ENCODE data around the gene POU2AF2. TPM values are rescaled to one million over a fixed set of nuclear protein-coding genes. Genes with fewer than 3 reads are reported as not detected.

POU2AF2 gene
- total RNA-seq, 1 experiment from 2014 or later = not detected

DNA sequence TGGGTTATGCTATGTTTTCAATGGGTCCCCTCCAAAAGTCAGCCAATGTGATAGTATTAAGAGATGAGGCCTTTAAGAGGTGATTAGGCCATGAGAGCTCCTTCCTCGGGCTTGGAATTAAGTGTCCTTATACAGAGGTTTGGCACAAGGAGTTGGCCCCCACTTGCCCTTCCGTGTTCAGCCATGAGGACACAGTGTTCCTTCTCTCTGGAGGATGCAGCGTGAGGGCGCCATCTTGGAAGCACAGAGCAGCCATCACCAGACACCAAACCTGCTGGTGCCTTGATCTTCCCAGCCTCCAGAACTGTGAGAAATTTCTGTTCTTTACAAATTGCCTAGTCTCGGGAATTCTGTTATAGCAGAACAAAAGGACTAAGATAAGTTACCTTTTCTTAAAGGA, 79.7 kb downstream of the POU2AF2 start (continued):
- TF ChIP-seq, protein P1, sequence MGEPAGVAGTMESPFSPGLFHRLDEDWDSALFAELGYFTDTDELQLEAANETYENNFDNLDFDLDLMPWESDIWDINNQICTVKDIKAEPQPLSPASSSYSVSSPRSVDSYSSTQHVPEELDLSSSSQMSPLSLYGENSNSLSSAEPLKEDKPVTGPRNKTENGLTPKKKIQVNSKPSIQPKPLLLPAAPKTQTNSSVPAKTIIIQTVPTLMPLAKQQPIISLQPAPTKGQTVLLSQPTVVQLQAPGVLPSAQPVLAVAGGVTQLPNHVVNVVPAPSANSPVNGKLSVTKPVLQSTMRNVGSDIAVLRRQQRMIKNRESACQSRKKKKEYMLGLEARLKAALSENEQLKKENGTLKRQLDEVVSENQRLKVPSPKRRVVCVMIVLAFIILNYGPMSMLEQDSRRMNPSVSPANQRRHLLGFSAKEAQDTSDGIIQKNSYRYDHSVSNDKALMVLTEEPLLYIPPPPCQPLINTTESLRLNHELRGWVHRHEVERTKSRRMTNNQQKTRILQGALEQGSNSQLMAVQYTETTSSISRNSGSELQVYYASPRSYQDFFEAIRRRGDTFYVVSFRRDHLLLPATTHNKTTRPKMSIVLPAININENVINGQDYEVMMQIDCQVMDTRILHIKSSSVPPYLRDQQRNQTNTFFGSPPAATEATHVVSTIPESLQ (CRISPR knock-in tag; IDR thresholded peaks at IDR 0.05) = no peak
- TF ChIP-seq, protein P2, sequence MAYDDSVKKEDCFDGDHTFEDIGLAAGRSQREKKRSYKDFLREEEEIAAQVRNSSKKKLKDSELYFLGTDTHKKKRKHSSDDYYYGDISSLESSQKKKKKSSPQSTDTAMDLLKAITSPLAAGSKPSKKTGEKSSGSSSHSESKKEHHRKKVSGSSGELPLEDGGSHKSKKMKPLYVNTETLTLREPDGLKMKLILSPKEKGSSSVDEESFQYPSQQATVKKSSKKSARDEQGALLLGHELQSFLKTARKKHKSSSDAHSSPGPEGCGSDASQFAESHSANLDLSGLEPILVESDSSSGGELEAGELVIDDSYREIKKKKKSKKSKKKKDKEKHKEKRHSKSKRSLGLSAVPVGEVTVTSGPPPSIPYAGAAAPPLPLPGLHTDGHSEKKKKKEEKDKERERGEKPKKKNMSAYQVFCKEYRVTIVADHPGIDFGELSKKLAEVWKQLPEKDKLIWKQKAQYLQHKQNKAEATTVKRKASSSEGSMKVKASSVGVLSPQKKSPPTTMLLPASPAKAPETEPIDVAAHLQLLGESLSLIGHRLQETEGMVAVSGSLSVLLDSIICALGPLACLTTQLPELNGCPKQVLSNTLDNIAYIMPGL (CRISPR knock-in tag; IDR thresholded peaks at IDR 0.05) = no peak
- TF ChIP-seq, protein P3, sequence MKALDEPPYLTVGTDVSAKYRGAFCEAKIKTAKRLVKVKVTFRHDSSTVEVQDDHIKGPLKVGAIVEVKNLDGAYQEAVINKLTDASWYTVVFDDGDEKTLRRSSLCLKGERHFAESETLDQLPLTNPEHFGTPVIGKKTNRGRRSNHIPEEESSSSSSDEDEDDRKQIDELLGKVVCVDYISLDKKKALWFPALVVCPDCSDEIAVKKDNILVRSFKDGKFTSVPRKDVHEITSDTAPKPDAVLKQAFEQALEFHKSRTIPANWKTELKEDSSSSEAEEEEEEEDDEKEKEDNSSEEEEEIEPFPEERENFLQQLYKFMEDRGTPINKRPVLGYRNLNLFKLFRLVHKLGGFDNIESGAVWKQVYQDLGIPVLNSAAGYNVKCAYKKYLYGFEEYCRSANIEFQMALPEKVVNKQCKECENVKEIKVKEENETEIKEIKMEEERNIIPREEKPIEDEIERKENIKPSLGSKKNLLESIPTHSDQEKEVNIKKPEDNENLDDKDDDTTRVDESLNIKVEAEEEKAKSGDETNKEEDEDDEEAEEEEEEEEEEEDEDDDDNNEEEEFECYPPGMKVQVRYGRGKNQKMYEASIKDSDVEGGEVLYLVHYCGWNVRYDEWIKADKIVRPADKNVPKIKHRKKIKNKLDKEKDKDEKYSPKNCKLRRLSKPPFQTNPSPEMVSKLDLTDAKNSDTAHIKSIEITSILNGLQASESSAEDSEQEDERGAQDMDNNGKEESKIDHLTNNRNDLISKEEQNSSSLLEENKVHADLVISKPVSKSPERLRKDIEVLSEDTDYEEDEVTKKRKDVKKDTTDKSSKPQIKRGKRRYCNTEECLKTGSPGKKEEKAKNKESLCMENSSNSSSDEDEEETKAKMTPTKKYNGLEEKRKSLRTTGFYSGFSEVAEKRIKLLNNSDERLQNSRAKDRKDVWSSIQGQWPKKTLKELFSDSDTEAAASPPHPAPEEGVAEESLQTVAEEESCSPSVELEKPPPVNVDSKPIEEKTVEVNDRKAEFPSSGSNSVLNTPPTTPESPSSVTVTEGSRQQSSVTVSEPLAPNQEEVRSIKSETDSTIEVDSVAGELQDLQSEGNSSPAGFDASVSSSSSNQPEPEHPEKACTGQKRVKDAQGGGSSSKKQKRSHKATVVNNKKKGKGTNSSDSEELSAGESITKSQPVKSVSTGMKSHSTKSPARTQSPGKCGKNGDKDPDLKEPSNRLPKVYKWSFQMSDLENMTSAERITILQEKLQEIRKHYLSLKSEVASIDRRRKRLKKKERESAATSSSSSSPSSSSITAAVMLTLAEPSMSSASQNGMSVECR (CRISPR knock-in tag; IDR thresholded peaks at IDR 0.05; ENCODE audit: borderline replicate concordance) = no peak
- TF ChIP-seq, protein P4, sequence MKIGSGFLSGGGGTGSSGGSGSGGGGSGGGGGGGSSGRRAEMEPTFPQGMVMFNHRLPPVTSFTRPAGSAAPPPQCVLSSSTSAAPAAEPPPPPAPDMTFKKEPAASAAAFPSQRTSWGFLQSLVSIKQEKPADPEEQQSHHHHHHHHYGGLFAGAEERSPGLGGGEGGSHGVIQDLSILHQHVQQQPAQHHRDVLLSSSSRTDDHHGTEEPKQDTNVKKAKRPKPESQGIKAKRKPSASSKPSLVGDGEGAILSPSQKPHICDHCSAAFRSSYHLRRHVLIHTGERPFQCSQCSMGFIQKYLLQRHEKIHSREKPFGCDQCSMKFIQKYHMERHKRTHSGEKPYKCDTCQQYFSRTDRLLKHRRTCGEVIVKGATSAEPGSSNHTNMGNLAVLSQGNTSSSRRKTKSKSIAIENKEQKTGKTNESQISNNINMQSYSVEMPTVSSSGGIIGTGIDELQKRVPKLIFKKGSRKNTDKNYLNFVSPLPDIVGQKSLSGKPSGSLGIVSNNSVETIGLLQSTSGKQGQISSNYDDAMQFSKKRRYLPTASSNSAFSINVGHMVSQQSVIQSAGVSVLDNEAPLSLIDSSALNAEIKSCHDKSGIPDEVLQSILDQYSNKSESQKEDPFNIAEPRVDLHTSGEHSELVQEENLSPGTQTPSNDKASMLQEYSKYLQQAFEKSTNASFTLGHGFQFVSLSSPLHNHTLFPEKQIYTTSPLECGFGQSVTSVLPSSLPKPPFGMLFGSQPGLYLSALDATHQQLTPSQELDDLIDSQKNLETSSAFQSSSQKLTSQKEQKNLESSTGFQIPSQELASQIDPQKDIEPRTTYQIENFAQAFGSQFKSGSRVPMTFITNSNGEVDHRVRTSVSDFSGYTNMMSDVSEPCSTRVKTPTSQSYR (CRISPR knock-in tag; IDR thresholded peaks at IDR 0.05) = no peak
- TF ChIP-seq STAT6 (CRISPR knock-in tag; conservative IDR thresholded peaks at IDR 0.05; ENCODE audit: low read depth) (no peak), NFE2L1 (CRISPR knock-in tag; IDR thresholded peaks at IDR 0.05) (no peak), ZNF138 (CRISPR knock-in tag; conservative IDR thresholded peaks at IDR 0.05) (no peak)

- no peaks in the 10 kb centered on the region for H3K36me3 Mint-ChIP-seq
- peaks cover 5% of the 10 kb centered on the region; the same call in 1 of the 2 replicates for H3K4me1 Mint-ChIP-seq
- H3K27me3 Mint-ChIP-seq (ENCODE audit: low read depth) = no peaks in the 10 kb centered on the region
- ChIA-PET CTCF (interaction anchor here (1.0 to 1.4 kb wide), 2 partner anchors 102 to 119 kb away, joined by 3 to 4 read pairs; no protein-coding TSS in a partner anchor), POLR2A (no interaction called here)
- DNase-seq (ENCODE audit: low spot score) (no peak), ATAC-seq (no peak)
- H3K4me3 Mint-ChIP-seq = no peak overlapping the region
- H3K9me3 Mint-ChIP-seq = no peaks in the 10 kb centered on the region
- H3K27ac Mint-ChIP-seq = no peak overlapping the region
- TF ChIP-seq NFE2L1 (CRISPR knock-in tag; IDR thresholded peaks at IDR 0.05) = no peak
- no peak for TF ChIP-seq ZNF423 (CRISPR knock-in tag; IDR thresholded peaks at IDR 0.05)
- TF ChIP-seq ZNF263 (CRISPR knock-in tag; IDR thresholded peaks at IDR 0.05; ENCODE audit: low read depth) = no peak
- TF ChIP-seq ATF1 (CRISPR knock-in tag; IDR thresholded peaks at IDR 0.05) = no peak
- no peak for TF ChIP-seq ZNF671 (CRISPR knock-in tag; IDR thresholded peaks at IDR 0.05)
- no peak for TF ChIP-seq ZBTB21 (CRISPR knock-in tag; IDR thresholded peaks at IDR 0.05; ENCODE audit: borderline replicate concordance)
- TF ChIP-seq IRF2 (CRISPR knock-in tag; IDR thresholded peaks at IDR 0.05; ENCODE audit: borderline replicate concordance, low read depth) = no peak
- TF ChIP-seq GTF2I (CRISPR knock-in tag; conservative IDR thresholded peaks at IDR 0.05) = no peak
- TF ChIP-seq JUN (CRISPR knock-in tag; IDR thresholded peaks at IDR 0.05) = no peak
- TF ChIP-seq CDX4 (CRISPR knock-in tag; IDR thresholded peaks at IDR 0.05; ENCODE audit: borderline replicate concordance) = no peak
- no peak for TF ChIP-seq KAT7 (CRISPR knock-in tag; IDR thresholded peaks at IDR 0.05; ENCODE audit: borderline replicate concordance)
- no peak for TF ChIP-seq ZNF121 (CRISPR knock-in tag; IDR thresholded peaks at IDR 0.05)
- no peak for TF ChIP-seq CREB1 (CRISPR knock-in tag; IDR thresholded peaks at IDR 0.05)
- TF ChIP-seq, protein P1 (CRISPR knock-in tag; IDR thresholded peaks at IDR 0.05) = no peak
- no peak for TF ChIP-seq NFATC4 (CRISPR knock-in tag; IDR thresholded peaks at IDR 0.05)
- no peak for TF ChIP-seq NR2C2 (CRISPR knock-in tag; IDR thresholded peaks at IDR 0.05)
Observed at GRCh38 chr11:111326824-111327223, 81.3 kb downstream of the POU2AF2 start.

Measured in WTC11 (cell line).